Endothelial cell of hepatic sinusoid (primary cell): ENCODE data around the gene BABAM2.

ENCODE experiments used
- in situ Hi-C: cut with HindIII; loops from 2 replicates; pipeline ENCODE4 v1.10.0; 2017; ENCODE audit warnings: low sequenced_read_pairs

The BABAM2 gene

DNA sequence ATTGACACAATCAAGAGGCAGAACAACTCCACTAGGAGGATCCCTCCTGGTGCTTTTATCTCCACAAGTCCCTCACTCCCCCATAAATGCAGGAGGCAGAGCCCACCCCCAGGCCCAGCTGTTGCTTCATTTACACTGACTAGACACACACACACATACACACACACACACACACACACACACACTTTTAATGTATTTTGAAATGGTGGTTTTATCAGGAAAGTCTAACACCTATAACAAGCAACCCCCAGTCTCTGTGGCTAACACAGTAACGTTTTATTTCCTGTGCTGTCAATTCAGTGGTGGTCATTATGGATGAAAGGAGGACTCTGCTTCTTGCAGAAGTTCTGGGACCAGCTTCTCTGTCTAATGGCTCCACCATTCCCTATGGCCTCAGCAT is 376.8 kb downstream of the BABAM2 start:
- in situ Hi-C loops = no loop called here

DNA sequence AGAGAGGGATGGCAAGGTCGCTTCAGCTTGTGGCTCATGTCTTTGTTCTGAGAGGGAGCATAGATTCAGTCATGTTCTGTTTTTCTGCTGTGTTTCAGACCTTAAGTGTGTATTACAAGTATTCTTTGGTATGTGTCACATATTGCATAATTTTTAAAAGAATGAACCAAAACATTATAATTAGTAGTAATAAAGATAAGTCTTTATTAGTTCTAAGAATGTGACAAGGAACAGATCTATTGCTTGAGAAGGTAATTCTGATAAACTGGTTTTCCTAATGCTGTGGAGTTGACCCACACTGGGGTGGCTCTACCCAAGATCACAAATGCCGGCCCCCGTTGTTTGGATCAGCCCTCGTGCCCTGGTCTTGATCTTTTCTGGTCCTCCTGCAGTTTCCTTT is 377.9 kb downstream of the BABAM2 start:
- in situ Hi-C loops = no loop called here

DNA sequence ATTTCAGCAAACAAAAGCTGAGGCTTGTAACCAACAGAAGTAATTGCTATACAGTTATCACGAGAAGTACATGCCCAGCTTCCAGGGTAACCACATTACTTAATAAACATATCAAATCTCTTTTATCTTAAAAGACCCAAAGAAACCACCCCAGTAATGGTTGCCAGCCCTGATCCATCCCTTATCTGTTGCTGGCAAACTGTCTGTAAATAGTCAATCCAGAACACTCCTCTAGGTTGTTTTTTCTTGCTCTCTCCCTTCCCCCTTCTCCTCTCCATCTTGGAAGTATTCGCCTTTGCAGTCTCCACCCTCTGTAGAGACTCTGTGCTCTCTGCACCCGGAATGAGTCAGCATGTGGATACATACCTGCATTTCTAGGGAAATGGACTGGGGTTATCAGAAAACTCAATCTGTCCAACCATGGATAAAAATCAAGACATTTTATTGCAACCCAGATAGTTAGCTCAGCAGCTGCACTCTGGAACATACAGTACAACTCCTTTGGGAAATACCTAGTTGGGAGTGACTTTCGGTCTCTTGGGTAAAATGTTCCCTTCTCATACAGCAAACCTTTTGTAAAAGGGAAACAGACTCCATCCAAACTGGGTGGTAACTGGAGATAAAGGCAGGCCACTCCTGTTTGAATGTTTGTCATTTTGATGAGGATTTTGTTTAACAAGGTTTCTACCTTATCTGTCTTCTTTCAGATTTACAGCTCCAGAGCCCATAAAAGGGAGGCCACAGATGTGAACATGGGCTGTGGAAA is 378.7 kb downstream of the BABAM2 start:
- in situ Hi-C loops = no loop called here

DNA sequence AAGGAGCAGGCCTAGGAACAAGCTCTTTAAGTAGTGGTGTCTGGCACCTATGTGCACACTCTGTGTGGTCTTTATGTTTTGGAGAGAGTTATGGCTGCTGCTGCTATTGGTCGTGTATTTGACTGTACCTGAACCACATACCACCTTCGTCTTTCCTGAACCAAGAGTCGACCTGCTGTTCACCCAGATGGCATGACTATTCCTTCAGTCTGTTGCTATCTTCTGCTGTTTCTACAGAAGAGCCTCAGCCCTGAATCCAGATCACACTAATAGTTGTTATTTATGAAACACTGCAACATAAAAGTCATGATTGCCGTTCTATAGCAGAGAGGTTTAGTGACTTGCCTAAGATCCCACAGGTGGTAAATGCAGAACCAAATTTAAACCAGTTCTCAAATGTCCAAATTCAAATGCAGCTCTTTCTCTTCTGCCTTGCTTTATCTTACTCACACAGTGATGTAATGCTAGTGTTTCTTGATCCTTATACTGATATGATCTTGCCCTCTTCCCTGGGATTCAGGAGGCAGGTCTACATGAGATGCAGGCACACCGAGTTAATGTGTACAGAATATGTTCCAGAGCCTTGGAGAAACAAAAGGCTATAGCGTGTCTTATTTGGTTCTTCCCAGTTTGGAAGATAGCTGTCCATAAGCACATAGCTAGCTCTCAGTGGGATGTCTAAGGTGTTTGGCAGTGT is 380.1 kb downstream of the BABAM2 start:
- in situ Hi-C loops = no loop called here

DNA sequence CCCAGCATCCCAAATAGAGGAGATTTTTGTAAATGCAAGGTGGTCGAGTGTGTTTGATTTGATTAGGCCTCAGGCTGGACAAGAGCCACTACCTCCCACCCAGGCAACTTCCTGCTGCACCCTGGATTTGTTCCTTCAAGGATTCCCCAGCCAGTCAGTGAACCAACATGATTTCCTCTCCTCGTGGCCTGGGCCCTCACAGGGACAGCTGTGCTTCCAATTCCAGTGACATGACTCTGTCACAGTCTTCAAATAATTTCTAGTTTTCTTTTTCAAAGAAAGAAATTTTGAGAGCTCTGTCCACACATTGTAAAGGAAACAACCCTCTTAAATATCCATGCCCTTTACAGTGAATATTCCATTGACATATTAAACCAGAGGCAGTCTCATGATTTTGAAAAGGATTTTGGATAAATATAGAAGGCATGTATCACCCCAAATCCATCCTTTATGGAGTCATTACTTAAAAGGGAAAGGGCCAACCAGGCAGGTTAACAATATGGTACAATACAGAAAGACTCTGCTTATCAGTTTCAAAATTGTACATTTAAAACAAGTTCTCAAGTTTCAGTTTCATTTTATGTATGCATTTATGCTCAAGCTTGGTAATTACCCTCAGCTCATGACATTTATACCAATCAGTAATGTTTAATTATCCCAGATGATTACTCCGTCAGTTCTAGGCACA is 380.8 kb downstream of the BABAM2 start:
- in situ Hi-C loops = no loop called here

DNA sequence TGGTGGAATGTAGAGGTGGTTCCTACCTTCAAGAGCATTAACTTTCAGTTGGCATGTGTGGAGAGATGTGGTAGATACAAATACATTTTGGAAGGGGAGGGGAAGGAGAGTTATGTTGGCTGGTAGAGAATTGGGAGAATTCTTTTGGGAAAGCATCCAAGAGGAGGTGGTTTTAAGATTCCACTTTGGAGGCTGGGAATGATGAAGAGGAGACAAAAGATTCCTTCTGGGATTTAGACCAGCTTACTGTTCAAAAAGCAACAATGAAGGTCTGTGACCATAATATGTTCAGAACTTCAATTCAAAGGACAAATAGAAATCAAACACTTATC is 381.4 kb downstream of the BABAM2 start:
- in situ Hi-C loops = no loop called here

DNA sequence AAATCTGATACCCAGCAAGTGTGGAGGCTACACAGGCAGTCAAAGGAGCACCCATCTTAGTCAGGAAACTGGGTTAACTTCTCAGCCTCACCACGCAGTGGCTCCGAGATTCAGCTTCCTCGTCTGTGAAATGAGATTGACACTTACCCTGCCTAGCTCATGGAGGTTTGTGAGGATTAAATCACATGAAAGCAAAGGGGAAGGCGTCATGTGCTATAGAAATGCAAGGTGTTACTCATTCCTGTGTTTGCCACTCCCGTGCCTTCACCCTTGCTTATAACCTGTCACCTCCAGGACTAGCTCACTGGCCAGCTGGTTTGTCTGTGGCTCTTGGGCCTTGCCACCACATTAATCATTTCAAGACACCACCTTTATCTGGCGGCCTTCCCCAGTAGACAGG is 383.2 kb downstream of the BABAM2 start:
- in situ Hi-C loops = no loop called here

DNA sequence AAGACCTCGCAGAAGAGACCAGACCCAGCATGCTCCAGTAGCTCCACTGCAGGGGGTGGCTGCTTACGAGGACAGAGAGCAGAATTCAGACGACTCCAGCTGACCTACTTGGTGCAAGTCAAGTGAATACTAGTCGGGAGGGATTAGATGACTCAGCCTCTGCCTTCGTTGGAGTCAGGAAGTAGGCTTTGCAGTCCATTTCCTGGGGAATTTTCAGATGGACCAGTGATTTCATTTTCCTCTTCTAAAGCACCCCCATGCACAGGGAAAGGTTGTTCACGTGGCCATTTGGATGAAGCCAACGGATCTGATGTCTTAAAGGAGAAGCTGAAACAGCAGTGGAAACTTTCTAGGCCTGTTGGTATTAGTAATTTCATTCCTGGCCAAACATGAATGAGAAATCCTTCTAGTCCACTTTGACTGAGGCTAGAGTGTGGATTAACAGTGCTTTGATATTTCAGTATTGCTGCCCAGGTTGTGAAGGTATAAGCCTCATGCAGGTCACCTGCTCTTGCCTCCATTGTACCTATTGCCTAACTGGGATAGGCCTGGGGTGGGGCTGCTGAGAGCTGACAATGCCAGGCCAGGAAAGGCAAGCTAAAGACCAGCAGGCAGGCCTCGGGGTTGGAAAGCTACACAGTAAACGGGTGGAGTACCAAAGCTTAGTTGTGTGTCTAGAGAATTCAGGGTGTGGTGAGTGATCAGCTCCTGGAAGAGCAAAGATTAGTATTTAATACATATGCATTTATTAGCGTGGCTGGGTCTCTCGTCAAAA is 384.6 kb downstream of the BABAM2 start:
- in situ Hi-C loops = loop anchor here (5.0 kb wide), 1 partner anchor 568 kb away; no protein-coding TSS in a partner anchor

DNA sequence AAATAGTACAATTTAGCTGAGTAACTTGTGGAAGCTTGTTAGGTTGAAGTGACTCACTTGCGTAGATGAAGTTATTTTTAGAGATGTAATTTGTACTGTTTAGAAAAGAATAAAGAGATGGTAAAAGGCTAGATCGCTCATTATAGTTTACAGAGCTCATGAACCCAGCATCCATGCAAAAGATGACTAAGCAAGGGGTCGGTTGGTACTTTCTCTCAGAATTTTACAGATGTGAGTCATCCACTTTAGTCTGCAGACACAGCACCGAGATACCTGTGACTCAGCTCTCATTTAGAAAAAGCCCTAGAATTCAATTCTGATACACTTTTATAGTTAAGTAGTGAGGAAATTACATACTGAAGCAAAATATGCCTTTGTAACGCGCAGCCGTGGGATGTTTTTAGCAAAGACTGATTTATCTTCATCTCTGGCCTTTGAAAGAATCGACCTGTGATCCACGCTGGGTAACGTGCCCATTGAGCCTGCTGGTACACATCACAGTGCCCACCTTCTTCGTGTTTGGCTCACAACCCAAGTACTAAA is 385.6 kb downstream of the BABAM2 start:
- in situ Hi-C loops = loop anchor here (5.0 kb wide), 1 partner anchor 569 kb away; no protein-coding TSS in a partner anchor

DNA sequence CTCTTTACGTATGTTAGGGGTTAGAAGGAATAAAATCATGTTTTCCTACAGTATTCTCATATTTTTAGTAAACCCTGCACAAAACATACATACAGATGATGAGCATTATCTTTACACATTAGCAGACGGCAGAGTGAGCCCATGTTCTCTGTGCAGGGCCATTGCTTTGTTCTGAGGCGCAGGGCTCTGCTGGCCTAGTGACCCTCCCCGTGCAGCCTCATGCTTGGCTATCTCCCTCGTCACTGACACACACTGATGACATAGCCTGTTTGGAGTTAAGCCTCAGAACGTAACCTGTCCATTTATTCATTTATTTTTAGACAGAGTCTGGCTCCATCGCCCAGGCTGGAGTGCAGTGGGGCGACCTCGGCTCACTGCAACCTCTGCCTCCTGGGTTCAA is 386.3 kb downstream of the BABAM2 start:
- in situ Hi-C loops = loop anchor here (5.0 kb wide), 1 partner anchor 570 kb away; no protein-coding TSS in a partner anchor

DNA sequence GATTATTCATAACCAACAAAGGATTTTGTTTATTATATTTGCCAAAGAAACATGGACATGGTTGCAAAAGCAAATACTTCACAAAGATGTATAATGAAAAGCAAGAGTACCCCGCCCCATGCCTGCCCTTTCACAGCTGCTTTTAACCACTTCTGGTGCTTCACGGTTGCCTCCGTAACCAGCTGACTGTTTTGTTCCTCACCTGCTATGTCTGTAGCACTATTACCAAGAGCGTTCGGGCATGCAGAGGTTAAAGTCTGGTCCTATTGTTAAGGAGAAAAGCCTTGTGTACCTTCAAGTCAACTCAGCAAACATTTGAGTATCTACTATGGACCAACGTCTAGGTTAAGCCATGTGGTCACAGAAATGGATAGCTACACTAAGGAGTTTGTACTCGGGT is 386.9 kb downstream of the BABAM2 start:
- in situ Hi-C loops = loop anchor here (5.0 kb wide), 1 partner anchor 570 kb away; no protein-coding TSS in a partner anchor

DNA sequence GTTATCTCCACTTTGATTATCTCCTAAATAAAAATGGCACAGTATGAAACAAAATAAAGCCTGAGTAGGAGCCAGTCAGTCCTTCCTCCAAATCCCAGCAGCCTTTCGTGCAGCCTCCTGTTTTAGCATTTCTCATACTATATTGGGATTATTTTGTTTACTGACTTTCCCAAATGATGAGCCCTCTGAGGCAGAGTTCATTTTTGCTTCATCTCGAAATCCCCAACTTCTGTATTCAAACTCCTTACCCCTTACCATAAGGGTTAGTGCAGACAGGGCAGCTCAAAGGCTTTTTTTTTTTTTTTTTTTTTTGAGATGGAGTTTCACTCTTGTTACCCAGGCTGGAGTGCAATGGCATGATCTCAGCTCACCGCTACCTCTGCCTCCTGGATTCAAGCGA is 388.8 kb downstream of the BABAM2 start:
- in situ Hi-C loops = loop anchor here (5.0 kb wide), 1 partner anchor 572 kb away; no protein-coding TSS in a partner anchor

DNA sequence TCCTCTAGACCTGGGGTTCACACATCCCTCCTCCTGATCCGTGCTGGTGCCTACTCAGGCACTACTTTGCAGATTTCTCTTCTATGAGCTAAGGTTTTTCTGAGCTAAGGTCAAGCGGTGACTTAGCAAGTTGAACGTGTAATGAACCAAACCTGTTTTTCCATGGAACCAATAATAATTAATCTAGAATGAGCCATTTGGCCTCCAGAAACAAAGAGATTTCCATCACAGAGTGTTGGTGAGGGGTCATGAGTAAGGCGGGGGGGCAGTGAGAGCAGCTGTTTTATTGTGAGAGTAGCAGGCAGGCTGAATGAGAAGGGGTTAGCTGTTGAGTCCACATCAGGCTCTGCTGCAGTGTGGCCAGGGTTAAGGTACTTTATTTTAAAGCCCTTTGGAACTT is 390.1 kb downstream of the BABAM2 start:
- in situ Hi-C loops = no loop called here

DNA sequence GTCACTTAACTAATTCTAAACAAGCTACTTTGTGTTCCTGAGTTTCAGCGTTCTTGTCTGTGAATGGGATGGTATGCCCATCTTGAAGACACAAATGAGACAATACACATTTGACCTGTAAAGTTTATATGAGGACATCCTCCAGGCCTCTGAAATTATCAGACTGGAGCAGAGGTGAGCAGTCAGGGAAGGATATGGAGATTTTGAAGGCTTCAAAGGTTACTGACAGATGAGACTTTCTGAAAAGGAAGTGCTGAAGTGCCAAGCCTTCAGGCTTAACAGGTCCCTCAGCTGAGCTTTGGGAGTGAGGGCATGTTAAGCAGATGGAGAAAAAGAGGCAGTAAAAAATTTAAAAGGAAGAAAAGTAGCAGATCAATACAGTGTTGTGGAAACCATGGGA is 391.2 kb downstream of the BABAM2 start:
- in situ Hi-C loops = no loop called here

DNA sequence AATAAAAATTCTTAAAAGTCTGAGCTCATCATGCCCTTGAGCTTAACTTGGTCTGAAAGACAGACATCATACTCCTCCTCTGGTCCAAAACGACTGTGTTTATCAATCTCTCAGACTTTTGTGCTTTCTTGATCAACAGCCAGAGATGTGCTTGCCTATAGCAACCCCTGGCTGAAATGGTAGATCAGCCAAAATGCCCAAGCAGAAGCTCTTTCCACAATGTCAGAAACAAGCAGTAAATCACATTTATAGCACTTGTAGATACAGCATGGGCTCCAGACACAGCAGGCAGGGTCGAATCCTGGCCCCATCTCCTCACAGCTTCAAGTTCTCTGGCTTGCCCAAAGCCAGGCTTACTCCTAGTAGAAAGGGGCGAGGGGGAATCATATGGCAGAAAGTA is 391.7 kb downstream of the BABAM2 start:
- in situ Hi-C loops = no loop called here

DNA sequence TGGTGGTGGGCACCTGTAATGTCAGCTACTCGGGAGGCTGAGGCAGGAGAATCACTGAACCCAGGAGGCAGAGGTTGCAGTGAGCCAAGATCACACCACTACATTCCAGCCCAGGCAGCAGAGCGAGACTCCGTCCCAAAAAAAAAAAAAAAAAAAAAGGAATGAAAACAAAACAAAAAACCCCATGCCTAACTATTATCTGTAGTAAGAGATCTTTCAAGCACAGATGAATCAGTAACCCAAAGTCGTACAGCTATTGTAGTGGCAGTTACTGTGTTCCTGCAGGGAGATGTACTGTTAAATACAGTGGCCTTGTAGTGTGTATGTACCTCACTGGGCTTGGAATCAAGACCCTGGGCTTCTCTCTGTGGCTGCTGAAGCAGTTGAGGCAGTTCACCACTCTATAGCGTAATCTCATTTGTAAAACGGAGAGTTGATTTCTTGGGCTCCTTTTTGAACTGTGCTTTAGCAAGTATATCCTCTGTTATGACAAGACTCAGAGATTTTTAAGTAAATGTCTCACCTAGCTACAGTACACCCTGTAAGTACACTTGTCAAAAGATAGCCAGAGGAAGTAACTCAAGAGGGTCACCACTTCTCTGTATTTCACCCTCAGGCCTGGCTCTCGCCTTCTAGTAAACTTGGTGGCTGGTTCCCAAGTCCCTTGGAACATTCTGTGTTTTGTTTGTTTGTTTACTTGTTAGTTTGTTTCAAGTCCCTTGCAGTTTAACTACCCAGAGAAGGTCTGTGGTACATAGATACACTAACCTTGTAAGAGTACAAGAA is 392.5 kb downstream of the BABAM2 start:
- in situ Hi-C loops = no loop called here

DNA sequence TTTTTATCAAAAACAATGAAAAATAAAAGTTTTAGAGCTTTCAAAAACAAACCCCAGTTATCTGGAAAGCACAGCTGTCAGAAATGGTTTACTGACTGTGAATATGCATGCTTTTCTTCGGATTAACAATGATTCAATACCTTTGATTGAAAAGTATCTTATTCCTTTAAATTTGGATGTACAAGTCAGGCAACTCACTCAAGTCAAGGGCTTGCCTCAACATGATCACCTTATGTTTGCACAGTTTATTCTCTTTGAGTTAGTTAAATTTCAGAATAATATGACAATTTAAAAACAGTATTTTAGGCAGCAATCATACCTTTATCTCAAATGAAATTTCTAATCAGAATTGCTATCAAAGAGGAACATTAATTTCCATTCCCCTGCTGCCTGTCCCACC is 393.3 kb downstream of the BABAM2 start:
- in situ Hi-C loops = no loop called here

DNA sequence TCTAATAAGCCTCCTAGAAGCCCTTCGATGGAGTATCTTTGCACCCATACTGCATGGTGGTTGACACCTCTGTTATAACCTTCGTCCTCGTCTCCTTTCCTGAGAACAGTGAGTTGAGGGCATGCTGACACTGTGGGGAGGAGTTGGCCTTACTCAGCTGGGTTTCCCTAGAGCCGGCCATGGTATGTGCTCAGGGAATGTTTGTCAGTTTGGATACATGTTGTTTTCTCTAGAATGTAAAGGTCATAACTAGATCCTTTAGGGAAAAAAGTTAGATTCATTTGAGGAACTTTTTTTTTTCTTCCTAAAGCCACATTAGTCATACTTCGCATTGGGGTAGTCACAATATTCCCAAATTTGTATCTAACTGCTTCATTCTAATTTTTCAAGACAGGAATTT is 396.1 kb downstream of the BABAM2 start:
- in situ Hi-C loops = loop anchor here (5.0 kb wide), 1 partner anchor 59 kb away; no protein-coding TSS in a partner anchor

DNA sequence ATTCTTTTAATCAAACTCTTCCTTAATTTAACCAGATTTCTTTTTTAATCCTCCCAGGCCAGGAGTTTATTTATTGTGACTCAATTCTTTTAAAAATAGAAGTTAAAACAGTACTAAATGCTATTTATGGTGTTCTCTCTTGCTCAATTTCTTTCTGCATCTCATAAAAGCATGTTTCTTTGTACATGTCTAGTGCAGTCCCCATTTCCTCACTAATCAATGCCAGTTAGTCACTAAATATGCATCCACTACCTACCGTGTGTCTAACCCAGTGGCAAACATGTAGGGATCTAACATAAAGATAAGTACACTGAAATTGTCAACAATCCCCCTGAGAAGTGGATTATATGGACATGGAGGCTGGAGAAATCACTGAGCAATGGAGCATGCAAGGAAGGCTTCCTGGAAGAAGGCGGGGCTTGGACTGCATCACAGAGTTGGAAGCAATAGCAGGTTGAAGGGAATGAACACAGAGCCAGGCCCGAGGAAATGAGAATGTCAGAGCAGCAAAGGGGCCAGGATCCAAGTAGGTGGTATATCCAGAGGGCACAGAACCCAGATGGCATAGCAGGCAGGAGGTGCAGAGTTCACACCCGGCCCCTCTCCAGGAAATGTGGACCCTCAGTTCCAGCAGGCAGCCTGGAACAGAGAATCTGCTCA is 396.9 kb downstream of the BABAM2 start:
- in situ Hi-C loops = loop anchor here (5.0 kb wide), 1 partner anchor 60 kb away; no protein-coding TSS in a partner anchor
